ENCODE measurements around the gene GARIN5A. TPM values are rescaled to one million over a fixed set of nuclear protein-coding genes. Genes with fewer than 3 reads are reported as not detected.

Gene GARIN5A
- total RNA-seq, 1 donor from 2014 or later, result 0.52 TPM

- Histone ChIP-seq H3K36me3 (ENCODE audit: control insufficient read depth in 3 of 3, insufficient read depth in 3 of 3, low read length in 3 of 3) (peaks cover 0 to 12% (median 7%) of the 10 kb centered on the region in 3 donors), H3K9me3 (ENCODE audit: control insufficient read depth in 3 of 3, low read length in 3 of 3) (no peaks in the 10 kb centered on the region), H3K27me3 (ENCODE audit: control insufficient read depth in 3 of 3, insufficient read depth in 3 of 3, low read length in 3 of 3) (peaks cover 0 to 24% (median 5%) of the 10 kb centered on the region in 3 donors), H3K4me3 (ENCODE audit: low read length in 3 of 3) (peak overlapping the region; percentile 74 to 86 (median 85)), H3K27ac (ENCODE audit: low read depth, low read length) (peak overlapping the region; percentile 94), H3K9ac (ENCODE audit: low read depth in 1 of 3, low read length in 3 of 3) (peak overlapping the region; percentile 77 to 85 (median 85)), H3K4me1 (ENCODE audit: control insufficient read depth in 3 of 3, insufficient read depth in 3 of 3, low read length in 3 of 3) (peaks cover 24 to 50% (median 38%) of the 10 kb centered on the region in 3 donors)
Observed at GRCh38 chr19:50431343-50432220, 45.1 kb downstream of the GARIN5A start.

DNA sequence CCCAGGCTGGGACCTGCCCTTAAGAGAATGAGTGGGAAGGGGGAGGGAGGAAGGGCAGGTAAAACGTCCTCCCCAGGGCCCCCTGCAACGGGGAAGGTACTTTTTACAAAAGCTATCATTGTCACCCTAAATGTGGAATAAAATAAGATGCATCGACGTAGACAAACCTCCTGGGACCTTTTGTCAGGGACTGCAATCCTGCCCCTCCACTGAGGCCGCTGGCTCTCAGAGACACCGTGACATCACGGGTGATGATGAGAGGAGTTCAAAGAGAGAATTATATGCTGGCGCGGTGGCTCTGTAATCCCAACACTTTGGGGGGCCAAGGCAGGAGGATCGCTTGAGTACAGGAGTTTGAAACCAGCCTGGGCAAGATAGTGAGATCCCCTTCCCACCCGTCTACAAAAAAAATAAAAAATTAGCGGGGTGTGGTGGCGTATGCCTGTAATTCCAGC lies 45.7 kb downstream of the GARIN5A start:
- peaks cover 0 to 24% (median 5%) of the 10 kb centered on the region in 3 donors for H3K27me3 ChIP-seq (ENCODE audit: control insufficient read depth in 3 of 3, insufficient read depth in 3 of 3, low read length in 3 of 3)
- peaks cover 0 to 5% (median 3%) of the 10 kb centered on the region in 3 donors for H3K36me3 ChIP-seq (ENCODE audit: control insufficient read depth in 3 of 3, insufficient read depth in 3 of 3, low read length in 3 of 3)
- peak overlapping the region; percentile 77 to 85 (median 77) for H3K9ac ChIP-seq (ENCODE audit: low read depth in 1 of 3, low read length in 3 of 3)
- H3K27ac ChIP-seq (ENCODE audit: low read depth, low read length), result peak overlapping the region; percentile 94
- H3K4me1 ChIP-seq (ENCODE audit: control insufficient read depth in 3 of 3, insufficient read depth in 3 of 3, low read length in 3 of 3), result peaks cover 24 to 43% (median 35%) of the 10 kb centered on the region in 3 donors
- peak overlapping the region; percentile 74 to 86 (median 85) for H3K4me3 ChIP-seq (ENCODE audit: low read length in 3 of 3)
- no peaks in the 10 kb centered on the region for H3K9me3 ChIP-seq (ENCODE audit: control insufficient read depth in 3 of 3, low read length in 3 of 3)

DNA sequence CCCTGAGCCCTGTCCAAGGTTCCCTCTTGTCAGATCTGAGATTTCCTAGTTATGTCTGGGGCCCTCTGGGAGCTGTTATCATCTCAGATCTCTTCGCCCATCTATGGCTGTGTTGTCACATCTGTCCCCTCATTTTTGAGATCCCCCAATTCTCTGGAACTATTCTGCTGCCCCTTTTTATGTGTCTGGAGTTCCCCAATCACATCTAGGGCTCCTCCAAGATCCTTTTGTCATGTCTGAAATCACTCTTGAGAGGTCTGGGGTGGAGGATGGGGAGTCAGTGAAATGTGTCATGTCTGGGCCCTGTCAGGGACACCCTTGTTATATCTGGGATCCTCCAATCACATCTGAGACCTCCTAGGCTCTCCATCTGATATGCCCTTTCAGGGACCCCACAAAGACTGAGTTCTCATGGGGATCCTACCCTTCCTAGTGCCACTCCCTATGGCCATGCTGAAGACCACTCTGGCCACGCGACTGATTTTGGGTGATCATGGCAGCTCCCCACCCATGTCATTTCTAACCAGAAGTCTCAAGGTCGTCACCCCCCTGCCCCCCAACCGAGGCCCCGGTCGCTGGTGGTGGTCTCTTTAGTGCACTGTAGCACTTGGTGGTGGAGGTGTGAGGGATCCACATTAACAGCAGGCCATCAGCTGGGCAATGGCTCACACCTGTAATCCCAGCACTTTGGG lies 47.7 kb downstream of the GARIN5A start:
- peaks cover 0 to 23% (median 5%) of the 10 kb centered on the region in 3 donors for H3K27me3 ChIP-seq (ENCODE audit: control insufficient read depth in 3 of 3, insufficient read depth in 3 of 3, low read length in 3 of 3)
- H3K9me3 ChIP-seq (ENCODE audit: control insufficient read depth in 3 of 3, low read length in 3 of 3), result no peaks in the 10 kb centered on the region
- no peak overlapping the region for H3K4me3 ChIP-seq (ENCODE audit: low read length in 3 of 3)
- H3K36me3 ChIP-seq (ENCODE audit: control insufficient read depth in 3 of 3, insufficient read depth in 3 of 3, low read length in 3 of 3), result no peaks in the 10 kb centered on the region
- H3K27ac ChIP-seq (ENCODE audit: low read depth, low read length), result peak overlapping the region; percentile 84
- H3K9ac ChIP-seq (ENCODE audit: low read depth in 1 of 3, low read length in 3 of 3), result peak overlapping the region; percentile 18 to 72 (median 36)
- peaks cover 22 to 35% (median 24%) of the 10 kb centered on the region in 3 donors for H3K4me1 ChIP-seq (ENCODE audit: control insufficient read depth in 3 of 3, insufficient read depth in 3 of 3, low read length in 3 of 3)

DNA sequence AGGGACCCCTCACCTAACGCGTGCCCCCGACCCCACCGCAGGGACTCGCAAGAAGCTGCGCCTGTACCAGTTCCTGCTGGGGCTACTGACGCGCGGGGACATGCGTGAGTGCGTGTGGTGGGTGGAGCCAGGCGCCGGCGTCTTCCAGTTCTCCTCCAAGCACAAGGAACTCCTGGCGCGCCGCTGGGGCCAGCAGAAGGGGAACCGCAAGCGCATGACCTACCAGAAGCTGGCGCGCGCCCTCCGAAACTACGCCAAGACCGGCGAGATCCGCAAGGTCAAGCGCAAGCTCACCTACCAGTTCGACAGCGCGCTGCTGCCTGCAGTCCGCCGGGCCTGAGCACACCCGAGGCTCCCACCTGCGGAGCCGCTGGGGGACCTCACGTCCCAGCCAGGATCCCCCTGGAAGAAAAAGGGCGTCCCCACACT lies 48.6 kb downstream of the GARIN5A start:
- no peaks in the 10 kb centered on the region for H3K9me3 ChIP-seq (ENCODE audit: control insufficient read depth in 3 of 3, low read length in 3 of 3)
- peak overlapping the region; percentile 36 to 72 (median 48) for H3K9ac ChIP-seq (ENCODE audit: low read depth in 1 of 3, low read length in 3 of 3)
- H3K27me3 ChIP-seq (ENCODE audit: control insufficient read depth in 3 of 3, insufficient read depth in 3 of 3, low read length in 3 of 3), result peaks cover 0 to 23% (median 5%) of the 10 kb centered on the region in 3 donors
- peaks cover 22 to 34% (median 24%) of the 10 kb centered on the region in 3 donors for H3K4me1 ChIP-seq (ENCODE audit: control insufficient read depth in 3 of 3, insufficient read depth in 3 of 3, low read length in 3 of 3)
- peak overlapping the region; percentile 24 to 61 (median 30) for H3K4me3 ChIP-seq (ENCODE audit: low read length in 3 of 3)
- peak overlapping the region; percentile 84 for H3K27ac ChIP-seq (ENCODE audit: low read depth, low read length)
- no peaks in the 10 kb centered on the region for H3K36me3 ChIP-seq (ENCODE audit: control insufficient read depth in 3 of 3, insufficient read depth in 3 of 3, low read length in 3 of 3)

DNA sequence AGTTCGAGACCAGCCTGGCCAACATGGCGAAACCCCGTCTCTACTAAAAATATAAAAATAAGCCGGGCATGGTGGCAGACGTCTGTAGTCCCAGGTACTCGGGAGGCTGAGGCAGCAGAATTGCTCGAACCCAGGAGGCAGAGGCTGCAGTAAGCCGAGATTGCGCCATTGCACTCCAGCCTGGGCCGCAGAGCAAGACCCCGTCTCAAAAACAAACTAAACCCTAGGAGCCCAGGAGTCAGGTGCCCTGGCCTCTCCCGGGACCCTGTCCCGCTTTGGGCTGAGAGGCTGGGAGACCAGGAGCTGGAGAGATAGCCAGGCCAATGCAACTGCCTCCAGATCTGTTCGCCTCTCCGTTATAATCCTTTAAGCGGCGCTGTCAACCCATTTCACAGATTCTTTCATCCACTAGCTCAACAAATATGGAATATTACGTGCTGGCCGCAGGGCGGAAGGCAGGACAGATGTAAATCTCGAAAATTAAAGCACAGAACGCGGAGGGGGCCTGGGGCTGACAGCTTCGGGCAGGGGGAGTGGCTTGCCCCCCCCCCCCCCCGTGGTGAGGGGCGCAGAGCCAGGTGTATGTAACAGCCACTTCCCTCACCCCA lies 49.2 kb downstream of the GARIN5A start:
- peak overlapping the region; percentile 15 to 61 (median 24) for H3K4me3 ChIP-seq (ENCODE audit: low read length in 3 of 3)
- peaks cover 20 to 31% (median 20%) of the 10 kb centered on the region in 3 donors for H3K4me1 ChIP-seq (ENCODE audit: control insufficient read depth in 3 of 3, insufficient read depth in 3 of 3, low read length in 3 of 3)
- no peaks in the 10 kb centered on the region for H3K9me3 ChIP-seq (ENCODE audit: control insufficient read depth in 3 of 3, low read length in 3 of 3)
- H3K9ac ChIP-seq (ENCODE audit: low read depth in 1 of 3, low read length in 3 of 3), result peak overlapping the region; percentile 36 to 72 (median 48)
- H3K27ac ChIP-seq (ENCODE audit: low read depth, low read length), result peak overlapping the region; percentile 84
- peaks cover 0 to 20% (median 1%) of the 10 kb centered on the region in 3 donors for H3K27me3 ChIP-seq (ENCODE audit: control insufficient read depth in 3 of 3, insufficient read depth in 3 of 3, low read length in 3 of 3)
- H3K36me3 ChIP-seq (ENCODE audit: control insufficient read depth in 3 of 3, insufficient read depth in 3 of 3, low read length in 3 of 3), result no peaks in the 10 kb centered on the region

DNA sequence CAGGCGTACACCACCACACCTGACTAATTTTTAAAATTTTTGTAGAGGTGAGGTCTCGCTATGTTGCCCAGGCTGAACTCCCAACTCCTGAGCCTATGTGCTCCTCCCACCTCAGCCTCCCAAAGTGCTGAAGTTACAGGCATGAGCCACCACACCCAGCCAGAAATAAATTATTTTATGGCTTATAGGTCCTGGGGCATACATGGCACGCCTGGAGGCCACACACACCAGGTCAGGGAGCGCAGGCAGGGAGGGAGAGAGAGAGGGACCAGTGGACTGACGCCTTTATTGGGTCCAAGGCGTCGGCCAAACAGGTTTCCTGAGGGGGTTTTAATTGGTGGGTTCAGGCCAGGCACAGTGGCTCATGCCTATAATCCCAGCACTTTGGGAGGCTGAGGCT lies 51.1 kb downstream of the GARIN5A start:
- Histone ChIP-seq H3K9ac (ENCODE audit: low read depth in 1 of 3, low read length in 3 of 3) (no peak overlapping the region), H3K4me3 (ENCODE audit: low read length in 3 of 3) (no peak overlapping the region), H3K4me1 (ENCODE audit: control insufficient read depth in 3 of 3, insufficient read depth in 3 of 3, low read length in 3 of 3) (peaks cover 7 to 22% (median 9%) of the 10 kb centered on the region in 3 donors), H3K36me3 (ENCODE audit: control insufficient read depth in 3 of 3, insufficient read depth in 3 of 3, low read length in 3 of 3) (no peaks in the 10 kb centered on the region), H3K27ac (ENCODE audit: low read depth, low read length) (no peak overlapping the region), H3K9me3 (ENCODE audit: control insufficient read depth in 3 of 3, low read length in 3 of 3) (no peaks in the 10 kb centered on the region), H3K27me3 (ENCODE audit: control insufficient read depth in 3 of 3, insufficient read depth in 3 of 3, low read length in 3 of 3) (peaks cover 0 to 15% (median 5%) of the 10 kb centered on the region in 3 donors)

DNA sequence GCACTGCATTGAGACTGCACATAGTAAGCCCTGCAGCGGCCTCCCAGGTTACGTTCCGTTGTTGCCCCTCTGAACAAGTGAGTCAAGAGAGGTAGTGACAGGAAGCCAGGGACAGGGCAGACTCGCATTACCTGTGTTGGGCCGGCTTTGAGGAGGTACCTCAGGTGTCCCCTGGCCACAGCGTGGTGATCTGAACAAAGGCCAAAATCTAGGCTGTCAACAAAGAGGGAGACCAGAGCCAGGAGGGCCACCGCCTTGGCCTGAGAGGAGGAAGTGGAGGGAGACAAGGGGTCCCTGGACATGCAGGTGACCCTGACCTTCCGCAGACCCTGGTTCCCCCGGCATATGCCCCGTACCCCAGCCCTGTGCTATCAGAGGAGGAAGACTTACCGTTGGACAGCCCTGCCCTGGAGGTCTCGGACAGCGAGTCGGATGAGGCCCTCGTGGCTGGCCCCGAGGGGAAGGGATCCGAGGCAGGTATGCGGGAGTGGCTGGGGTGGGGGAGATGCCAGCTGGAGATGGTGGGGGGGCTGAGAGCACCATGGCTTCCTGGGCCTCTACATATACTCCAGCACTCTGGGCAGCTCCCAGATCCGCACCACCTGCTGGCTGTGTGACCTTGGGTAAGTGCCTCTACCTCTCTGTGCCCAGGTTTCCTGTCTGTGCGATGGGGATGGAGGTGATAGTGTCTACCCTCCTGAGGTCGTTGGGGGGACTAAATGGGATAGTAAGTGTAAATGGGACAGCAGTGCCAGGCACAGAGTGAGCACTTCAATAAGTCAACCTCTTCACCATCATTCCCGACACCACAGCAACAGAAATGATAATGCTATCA lies 53.2 kb downstream of the GARIN5A start:
- Histone ChIP-seq H3K4me1 (ENCODE audit: control insufficient read depth in 3 of 3, insufficient read depth in 3 of 3, low read length in 3 of 3) (peaks cover 10 to 21% (median 12%) of the 10 kb centered on the region in 3 donors), H3K36me3 (ENCODE audit: control insufficient read depth in 3 of 3, insufficient read depth in 3 of 3, low read length in 3 of 3) (no peaks in the 10 kb centered on the region), H3K27ac (ENCODE audit: low read depth, low read length) (no peak overlapping the region), H3K9me3 (ENCODE audit: control insufficient read depth in 3 of 3, low read length in 3 of 3) (no peaks in the 10 kb centered on the region), H3K27me3 (ENCODE audit: control insufficient read depth in 3 of 3, insufficient read depth in 3 of 3, low read length in 3 of 3) (peaks cover 0 to 23% (median 8%) of the 10 kb centered on the region in 3 donors), H3K9ac (ENCODE audit: low read depth in 1 of 3, low read length in 3 of 3) (no peak overlapping the region), H3K4me3 (ENCODE audit: low read length in 3 of 3) (no peak overlapping the region)

DNA sequence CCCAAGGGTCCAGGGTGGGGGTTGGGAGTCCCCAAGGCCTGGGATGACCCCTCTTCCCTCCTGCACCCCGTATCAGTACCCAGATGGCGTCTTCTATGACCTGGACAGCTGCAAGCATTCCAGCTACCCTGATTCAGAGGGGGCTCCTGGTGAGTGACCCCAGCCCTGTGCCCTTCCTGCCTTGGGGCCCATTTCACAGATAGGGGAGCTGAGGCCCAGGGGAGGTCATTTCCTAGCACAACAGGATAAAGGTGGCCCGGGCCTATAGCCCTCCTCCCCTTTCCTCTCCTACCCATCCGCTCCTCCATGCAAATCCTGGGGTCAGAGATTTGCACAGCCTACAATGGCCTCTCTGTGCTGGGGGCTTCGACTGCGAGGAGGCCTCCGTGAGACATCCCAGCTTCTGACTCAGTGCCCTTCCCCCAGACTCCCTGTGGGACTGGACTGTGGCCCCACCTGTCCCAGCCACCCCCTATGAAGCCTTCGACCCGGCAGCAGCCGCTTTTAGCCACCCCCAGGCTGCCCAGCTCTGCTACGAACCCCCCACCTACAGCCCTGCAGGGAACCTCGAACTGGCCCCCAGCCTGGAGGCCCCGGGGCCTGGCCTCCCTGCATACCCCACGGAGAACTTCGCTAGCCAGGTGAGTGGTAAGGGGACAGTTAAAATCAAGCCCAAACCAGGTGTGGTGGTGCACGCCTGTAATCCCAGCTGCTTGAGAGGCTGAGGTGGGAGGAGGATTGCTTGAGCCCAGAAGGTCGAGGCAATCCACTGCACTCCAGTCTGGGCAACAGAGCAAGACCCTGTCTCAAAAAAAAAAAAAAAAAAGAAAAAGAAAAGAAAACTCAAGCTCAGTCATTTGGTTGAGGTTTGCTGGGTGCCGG lies 54.0 kb downstream of the GARIN5A start:
- no peak overlapping the region for H3K27ac ChIP-seq (ENCODE audit: low read depth, low read length)
- H3K4me3 ChIP-seq (ENCODE audit: low read length in 3 of 3), result no peak overlapping the region
- H3K27me3 ChIP-seq (ENCODE audit: control insufficient read depth in 3 of 3, insufficient read depth in 3 of 3, low read length in 3 of 3), result peaks cover 0 to 30% (median 13%) of the 10 kb centered on the region in 3 donors
- H3K9me3 ChIP-seq (ENCODE audit: control insufficient read depth in 3 of 3, low read length in 3 of 3), result no peaks in the 10 kb centered on the region
- no peaks in the 10 kb centered on the region for H3K36me3 ChIP-seq (ENCODE audit: control insufficient read depth in 3 of 3, insufficient read depth in 3 of 3, low read length in 3 of 3)
- no peak overlapping the region for H3K9ac ChIP-seq (ENCODE audit: low read depth in 1 of 3, low read length in 3 of 3)
- H3K4me1 ChIP-seq (ENCODE audit: control insufficient read depth in 3 of 3, insufficient read depth in 3 of 3, low read length in 3 of 3), result peaks cover 7 to 12% (median 9%) of the 10 kb centered on the region in 3 donors
